HepG2 (cell line): ENCODE data around the gene AKAP8L. TPM values are rescaled to one million over a fixed set of nuclear protein-coding genes. Genes with fewer than 3 reads are reported as not detected.

Source experiments
- ARNT ChIP-seq: fragments of 450-650 bp; IDR thresholded peaks from 2 replicates; pipeline ENCODE4 v1.6.1; 2017
- CBFB ChIP-seq: sonication (generic); formaldehyde crosslinking; IDR thresholded peaks from 2 replicates; pipeline ENCODE4 v1.4.0; 2020; ENCODE audit warnings: missing genetic modification reagents
- CTCF ChIP-seq: sonication (generic); formaldehyde crosslinking; IDR thresholded peaks from 2 replicates; pipeline ENCODE4 v1.5.0; 2020; ENCODE audit warnings: mild to moderate bottlenecking, missing genetic modification reagents, moderate library complexity
- FOXP4 ChIP-seq: sonication (generic); formaldehyde crosslinking; IDR thresholded peaks from 2 replicates; pipeline ENCODE4 v1.4.0; 2020; ENCODE audit warnings: missing genetic modification reagents
- GABPA ChIP-seq, 2 experiments: IDR thresholded peaks; 2 replicates each; pipeline ENCODE4 v1.6.1; 2011 to 2016; ENCODE audit warnings: low read depth in 2 of 2, low read length in 1 of 2, missing biosample characterization in 1 of 2, missing genetic modification characterization in 1 of 2
- HMG20A ChIP-seq: IDR thresholded peaks from 2 replicates; pipeline ENCODE4 v1.6.1; 2016; ENCODE audit warnings: borderline replicate concordance
- HNRNPL ChIP-seq: fragments of 200-400 bp; formaldehyde crosslinking; IDR thresholded peaks from 2 replicates; pipeline ENCODE4 v1.6.1; 2017; ENCODE audit warnings: mild to moderate bottlenecking, low read depth, low read length
- KAT8 ChIP-seq: IDR thresholded peaks from 2 replicates; pipeline ENCODE4 v1.6.1; 2016; ENCODE audit warnings: missing genetic modification reagents, missing compliant biosample characterization
- NFE2 ChIP-seq: sonication (generic); formaldehyde crosslinking; IDR thresholded peaks from 2 replicates; pipeline ENCODE4 v1.4.0; 2020; ENCODE audit warnings: missing genetic modification reagents
- SALL1 ChIP-seq: sonication (generic); formaldehyde crosslinking; IDR thresholded peaks from 2 replicates; pipeline ENCODE4 v1.8.0; 2022; ENCODE audit warnings: mild to moderate bottlenecking, missing genetic modification reagents
- THAP7 ChIP-seq: sonication (generic); formaldehyde crosslinking; IDR thresholded peaks from 2 replicates; pipeline ENCODE4 v1.8.1; 2023; ENCODE audit warnings: mild to moderate bottlenecking, missing genetic modification reagents
- ZBTB7A ChIP-seq: sonication (generic); formaldehyde crosslinking; IDR thresholded peaks from 2 replicates; pipeline ENCODE4 v1.8.0; 2022; ENCODE audit warnings: mild to moderate bottlenecking, missing genetic modification reagents
- ZNF205 ChIP-seq: IDR thresholded peaks from 2 replicates; pipeline ENCODE4 v1.6.1; 2018; ENCODE audit warnings: missing biosample characterization, missing genetic modification reagents
- ZNF382 ChIP-seq: sonication (generic); formaldehyde crosslinking; IDR thresholded peaks from 2 replicates; pipeline ENCODE4 v1.5.0; 2020; ENCODE audit warnings: missing genetic modification reagents, mild to moderate bottlenecking, borderline replicate concordance
- ZNF615 ChIP-seq: sonication (generic); formaldehyde crosslinking; IDR thresholded peaks from 2 replicates; pipeline ENCODE4 v1.5.0; 2020; ENCODE audit warnings: mild to moderate bottlenecking, missing genetic modification reagents, borderline replicate concordance
- ZNF776 ChIP-seq: sonication (generic); formaldehyde crosslinking; IDR thresholded peaks from 2 replicates; pipeline ENCODE4 v1.4.0; 2020; ENCODE audit warnings: mild to moderate bottlenecking, missing genetic modification reagents
- ZNF780A ChIP-seq: sonication (generic); formaldehyde crosslinking; IDR thresholded peaks from 2 replicates; pipeline ENCODE4 v1.8.0; 2022; ENCODE audit warnings: mild to moderate bottlenecking, missing genetic modification reagents, moderate library complexity
- ZSCAN30 ChIP-seq: sonication (generic); formaldehyde crosslinking; IDR thresholded peaks from 2 replicates; pipeline ENCODE4 v1.5.0; 2020; ENCODE audit warnings: mild to moderate bottlenecking, missing genetic modification reagents
- polyA plus RNA-seq, 8 experiments: library from polyadenylated mRNA; depleted of rRNA in 3 of 8; stranded (reverse) in 7 of 8; unstranded in 1 of 8; fragments of >200 nt; fragmentation: Illumina TruSeq in 4 of 8; extraction: Trizol in 4 of 8; gene quantifications; 2 replicates each; pipeline versions ENCODE4 v1.2.1 to v1.2.3, GENCODE V29; 2011 to 2016; ENCODE audit warnings: low read depth in 4 of 8, missing spikeins in 1 of 8, mixed read lengths in 1 of 8; ENCODE audit not compliant: insufficient read depth in 1 of 8
- total RNA-seq, 5 experiments: library from RNA; depleted of rRNA; stranded (reverse); fragments of >200 nt; fragmentation: Illumina TruSeq; extraction: Trizol; gene quantifications; 2 replicates each; pipeline ENCODE4 v1.2.3, GENCODE V29; 2016; ENCODE audit warnings: low read depth in 1 of 5
- TF ChIP-seq, protein P1 (sequence below): sonication (generic); formaldehyde crosslinking; IDR thresholded peaks from 2 replicates; pipeline ENCODE4 v1.4.0; 2020; ENCODE audit warnings: missing genetic modification reagents
- TF ChIP-seq, protein P2 (sequence below): IDR thresholded peaks from 2 replicates; pipeline ENCODE4 v1.6.1; 2012; ENCODE audit warnings: low read depth, low read length, improper control_type of control experiment

Gene AKAP8L
- total and polyA plus RNA-seq, 2 of the 13 experiments (the other 11 are each of a cell fraction or from before 2014, with no cell fraction given), result 48.2 to 49.6 TPM

DNA sequence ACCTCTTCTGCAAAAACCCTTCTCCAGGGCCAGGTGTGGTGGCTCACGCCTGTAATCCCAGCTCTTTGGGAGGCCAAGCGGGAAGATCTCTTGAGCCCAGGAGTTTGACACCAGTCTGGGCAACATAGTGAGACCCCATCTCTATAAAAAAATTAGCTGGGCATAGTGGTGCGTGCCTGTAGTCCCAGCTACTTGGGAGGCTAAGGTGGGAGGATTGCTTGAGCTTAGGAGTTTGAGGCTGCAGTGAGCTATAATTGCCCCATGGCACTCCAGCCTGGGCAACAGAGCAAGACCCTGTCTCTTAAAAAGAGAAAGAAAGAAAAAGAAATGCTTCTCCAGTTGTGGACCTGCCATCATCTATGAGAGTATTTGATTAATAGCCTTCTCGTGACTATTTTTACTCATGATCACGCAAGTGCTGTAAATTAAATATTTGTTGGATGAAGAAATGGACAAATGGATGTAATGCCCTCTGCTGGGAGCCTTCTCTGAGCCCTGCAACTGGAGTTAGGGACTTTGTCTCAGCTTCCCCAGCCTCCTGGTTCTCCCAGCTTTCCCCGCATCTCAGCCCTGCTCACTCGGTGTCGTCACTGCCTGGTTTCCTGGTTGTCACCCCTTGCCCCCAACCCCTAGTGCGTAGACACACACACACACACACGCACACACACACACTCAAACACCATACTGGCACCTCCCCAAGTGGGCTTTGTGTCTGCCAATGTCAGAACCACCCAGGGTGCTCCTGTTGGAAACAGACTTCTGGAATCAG is 18.8 kb upstream of the AKAP8L start (continued):
- TF ChIP-seq, protein P1, sequence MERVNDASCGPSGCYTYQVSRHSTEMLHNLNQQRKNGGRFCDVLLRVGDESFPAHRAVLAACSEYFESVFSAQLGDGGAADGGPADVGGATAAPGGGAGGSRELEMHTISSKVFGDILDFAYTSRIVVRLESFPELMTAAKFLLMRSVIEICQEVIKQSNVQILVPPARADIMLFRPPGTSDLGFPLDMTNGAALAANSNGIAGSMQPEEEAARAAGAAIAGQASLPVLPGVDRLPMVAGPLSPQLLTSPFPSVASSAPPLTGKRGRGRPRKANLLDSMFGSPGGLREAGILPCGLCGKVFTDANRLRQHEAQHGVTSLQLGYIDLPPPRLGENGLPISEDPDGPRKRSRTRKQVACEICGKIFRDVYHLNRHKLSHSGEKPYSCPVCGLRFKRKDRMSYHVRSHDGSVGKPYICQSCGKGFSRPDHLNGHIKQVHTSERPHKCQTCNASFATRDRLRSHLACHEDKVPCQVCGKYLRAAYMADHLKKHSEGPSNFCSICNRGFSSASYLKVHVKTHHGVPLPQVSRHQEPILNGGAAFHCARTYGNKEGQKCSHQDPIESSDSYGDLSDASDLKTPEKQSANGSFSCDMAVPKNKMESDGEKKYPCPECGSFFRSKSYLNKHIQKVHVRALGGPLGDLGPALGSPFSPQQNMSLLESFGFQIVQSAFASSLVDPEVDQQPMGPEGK (CRISPR knock-in tag), result peak; percentile 30; the same call in 1 of the 2 replicates
- TF ChIP-seq GABPA (IDR thresholded peaks at IDR 0.05; ENCODE audit: low read depth, low read length) (no peak), GABPA (CRISPR knock-in tag; IDR thresholded peaks at IDR 0.05; ENCODE audit: low read depth) (no peak), ZNF615 (CRISPR knock-in tag) (no peak), ZSCAN30 (CRISPR knock-in tag) (no peak), ARNT (no peak), KAT8 (CRISPR knock-in tag) (no peak), HMG20A (CRISPR knock-in tag) (no peak), ZNF382 (CRISPR knock-in tag) (no peak), THAP7 (no peak; the same call in 1 of the 2 replicates), CTCF (CRISPR knock-in tag) (peak; percentile 50), NFE2 (CRISPR knock-in tag) (no peak), CBFB (no peak), ZNF780A (CRISPR knock-in tag) (no peak), ZNF776 (CRISPR knock-in tag) (no peak), ZBTB7A (CRISPR knock-in tag) (peak; percentile 67; the same call in 1 of the 2 replicates), FOXP4 (no peak), SALL1 (CRISPR knock-in tag) (peak; percentile 46; the same call in 1 of the 2 replicates), HNRNPL (peak; percentile 65; the same call in 1 of the 2 replicates), ZNF205 (CRISPR knock-in tag) (no peak)
- TF ChIP-seq, protein P2, sequence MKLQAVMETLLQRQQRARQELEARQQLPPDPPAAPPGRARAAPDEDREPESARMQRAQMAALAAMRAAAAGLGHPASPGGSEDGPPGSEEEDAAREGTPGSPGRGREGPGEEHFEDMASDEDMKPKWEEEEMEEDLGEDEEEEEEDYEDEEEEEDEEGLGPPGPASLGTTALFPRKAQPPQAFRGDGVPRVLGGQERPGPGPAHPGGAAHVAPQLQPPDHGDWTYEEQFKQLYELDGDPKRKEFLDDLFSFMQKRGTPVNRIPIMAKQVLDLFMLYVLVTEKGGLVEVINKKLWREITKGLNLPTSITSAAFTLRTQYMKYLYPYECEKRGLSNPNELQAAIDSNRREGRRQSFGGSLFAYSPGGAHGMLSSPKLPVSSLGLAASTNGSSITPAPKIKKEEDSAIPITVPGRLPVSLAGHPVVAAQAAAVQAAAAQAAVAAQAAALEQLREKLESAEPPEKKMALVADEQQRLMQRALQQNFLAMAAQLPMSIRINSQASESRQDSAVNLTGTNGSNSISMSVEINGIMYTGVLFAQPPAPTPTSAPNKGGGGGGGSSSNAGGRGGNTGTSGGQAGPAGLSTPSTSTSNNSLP, result no peak
